Uterus (tissue), 2 donors: ENCODE results near the gene HPS5.

Experiments
- CTCF ChIP-seq, 4 experiments: fragments of 200-600 bp in 2 of 4; fragments of 450-650 bp in 2 of 4; sonication (generic) in 2 of 4; IDR thresholded peaks; one replicate each; pipeline ENCODE4 v1.5.1; 2016 to 2019; ENCODE audit warnings: antibody characterized with exemption in 4 of 4, mild to moderate bottlenecking in 2 of 4, moderate library complexity in 1 of 4
- POLR2A ChIP-seq, 2 donors: fragments of 450-650 bp; IDR thresholded peaks; one replicate each; pipeline ENCODE4 v1.6.1; 2016; ENCODE audit warnings: antibody characterized with exemption in 2 of 2, mild to moderate bottlenecking in 1 of 2, moderate library complexity in 1 of 2

GRCh38 chr11:18307461-18308139 is 14.3 kb downstream of the HPS5 start:
- TF ChIP-seq CTCF (IDR thresholded peaks at IDR 0.05) (no peak), POLR2A (IDR thresholded peaks at IDR 0.05) (no peak)
